ENCODE data around the gene TRMO.

TRMO gene

DNA sequence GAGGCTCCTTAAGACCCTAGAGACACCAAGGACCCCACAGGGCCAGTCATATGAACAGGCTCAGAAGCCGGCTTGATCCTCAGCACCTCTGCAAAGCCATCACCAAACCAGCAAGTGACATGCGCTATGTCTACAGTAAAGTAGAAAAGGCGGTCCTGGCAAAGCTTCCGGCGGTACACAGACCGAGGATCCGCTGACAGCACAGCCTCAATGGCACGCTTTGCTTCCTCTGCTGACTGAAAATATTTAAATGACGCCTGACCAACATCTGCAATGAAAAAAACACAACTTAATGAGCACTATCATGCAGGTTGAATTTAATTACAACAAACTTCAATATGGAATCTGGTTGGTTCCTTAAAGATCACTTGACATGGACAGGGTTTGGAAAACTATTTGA lies 17.6 kb downstream of the TRMO start:
- no peak for DNase-seq (ENCODE audit: low read depth in 3 of 3)

DNA sequence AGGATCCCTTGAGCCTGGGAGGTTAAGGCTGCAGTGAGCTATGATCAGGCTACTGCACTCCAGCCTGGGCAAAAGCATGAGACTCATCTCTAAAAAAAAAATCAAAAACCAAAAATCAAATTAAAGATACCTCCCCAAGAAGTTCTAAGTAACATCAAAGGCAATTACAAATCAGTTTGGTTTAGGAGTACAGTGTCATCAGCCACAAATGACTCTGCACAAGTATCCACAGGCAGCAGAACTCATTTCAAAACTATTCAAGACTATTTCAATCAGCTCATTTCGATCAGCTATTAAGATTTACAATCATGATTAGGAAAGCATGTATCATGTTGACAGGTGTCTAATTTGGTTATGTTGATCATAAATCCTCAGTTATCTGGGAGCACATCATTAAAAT lies 19.1 kb downstream of the TRMO start:
- no peak for DNase-seq (ENCODE audit: low read depth in 3 of 3)

DNA sequence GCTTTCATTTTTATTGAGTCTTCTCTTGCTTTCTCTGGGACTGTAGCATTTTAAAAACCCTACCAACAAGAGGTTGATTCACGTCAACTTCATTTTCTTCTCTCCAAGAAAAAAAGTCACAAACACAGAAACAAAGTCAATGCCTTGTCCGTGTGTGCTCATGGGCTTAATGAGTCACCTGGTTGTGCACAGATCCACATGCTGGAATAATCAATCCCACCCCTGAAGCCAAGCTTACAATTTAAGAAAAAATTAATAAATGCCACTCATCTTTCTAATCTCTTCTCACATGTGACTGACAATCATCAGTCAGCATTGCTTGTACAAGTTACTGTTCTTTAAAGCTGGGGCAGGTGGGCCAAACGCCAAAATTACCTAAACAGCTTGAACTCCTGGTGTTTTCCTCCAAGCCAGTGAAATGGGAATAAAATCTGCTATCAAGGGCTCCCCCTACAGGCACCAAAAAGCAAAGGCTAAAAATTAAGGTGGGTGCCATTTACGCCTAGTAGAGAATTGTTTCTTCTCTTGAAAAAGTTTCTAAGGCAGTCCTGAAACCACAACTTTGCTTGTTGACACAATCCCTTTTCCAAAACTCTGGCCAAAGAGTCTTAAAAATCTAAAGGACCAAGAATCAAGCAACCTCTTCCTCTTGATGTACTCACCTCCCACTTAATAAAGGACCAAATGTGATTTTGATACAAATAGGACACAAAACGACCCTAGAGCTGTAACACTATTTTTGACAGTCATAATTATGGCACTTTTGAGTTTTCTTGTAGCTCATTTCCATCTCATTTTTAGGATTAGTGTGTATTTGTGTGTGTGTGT lies 21.3 kb downstream of the TRMO start:
- DNase-seq (ENCODE audit: low read depth in 3 of 3) = no peak

DNA sequence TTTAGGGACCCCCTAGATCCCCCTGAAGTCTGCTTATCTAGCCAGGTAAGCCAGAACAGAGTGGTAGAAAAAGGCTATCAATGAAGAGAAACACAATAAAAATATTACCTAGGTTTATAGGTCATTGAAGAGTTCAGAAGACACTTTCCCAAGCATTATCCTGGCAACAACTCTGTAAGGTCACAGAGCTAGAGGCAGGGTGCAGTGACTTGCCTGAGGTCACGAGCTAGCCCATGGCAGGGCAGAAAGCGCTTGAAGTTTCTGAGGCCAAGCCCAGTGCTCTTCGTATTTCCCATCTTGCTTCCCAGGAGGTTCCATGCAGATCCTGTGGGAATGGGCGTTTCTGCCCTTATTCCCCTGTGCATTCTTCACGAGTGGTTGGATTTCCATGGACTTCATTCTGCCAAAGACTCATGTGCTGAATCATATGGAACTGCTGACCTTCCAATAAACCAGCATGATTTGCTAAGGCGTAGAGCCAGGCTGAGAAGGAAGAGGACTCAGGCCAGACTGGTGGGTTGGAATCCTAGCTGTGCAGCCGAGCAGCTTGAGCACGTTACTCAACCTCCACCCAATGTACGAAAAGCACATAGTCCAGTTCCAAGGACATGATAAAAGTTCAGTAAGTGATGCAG lies 22.1 kb downstream of the TRMO start:
- DNase-seq (ENCODE audit: low read depth in 3 of 3) = no peak

DNA sequence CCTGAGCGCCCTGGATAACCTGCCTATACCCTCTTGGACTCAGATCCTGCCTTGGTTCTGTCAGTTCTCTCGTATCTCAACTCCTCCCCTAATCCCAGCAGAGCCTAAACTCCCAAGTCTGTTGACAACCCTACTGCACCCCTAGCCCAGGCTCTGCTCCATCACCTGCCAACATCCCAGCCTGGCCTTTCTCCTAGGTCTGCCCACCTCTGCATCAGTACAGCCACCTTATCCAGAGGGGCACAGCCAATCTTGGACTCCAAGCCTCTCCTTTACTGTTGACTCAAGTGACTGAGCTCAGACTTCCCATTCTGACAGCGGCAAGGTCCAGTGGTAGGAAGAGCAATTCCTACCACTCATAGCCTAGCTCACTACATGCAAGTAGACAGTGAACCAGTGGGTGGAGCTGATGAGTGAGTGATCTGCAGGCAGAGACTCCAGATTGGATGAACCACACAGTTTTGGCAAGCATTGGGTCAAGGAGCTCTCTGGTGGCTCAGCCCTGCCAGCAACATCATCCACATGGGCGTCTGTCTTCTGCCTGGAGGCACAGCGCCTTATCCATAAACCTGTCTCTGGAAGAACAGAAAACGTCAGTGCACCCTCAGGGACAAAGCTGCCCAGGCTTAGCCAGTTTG lies 26.5 kb downstream of the TRMO start:
- no peak for DNase-seq (ENCODE audit: low read depth in 3 of 3)

DNA sequence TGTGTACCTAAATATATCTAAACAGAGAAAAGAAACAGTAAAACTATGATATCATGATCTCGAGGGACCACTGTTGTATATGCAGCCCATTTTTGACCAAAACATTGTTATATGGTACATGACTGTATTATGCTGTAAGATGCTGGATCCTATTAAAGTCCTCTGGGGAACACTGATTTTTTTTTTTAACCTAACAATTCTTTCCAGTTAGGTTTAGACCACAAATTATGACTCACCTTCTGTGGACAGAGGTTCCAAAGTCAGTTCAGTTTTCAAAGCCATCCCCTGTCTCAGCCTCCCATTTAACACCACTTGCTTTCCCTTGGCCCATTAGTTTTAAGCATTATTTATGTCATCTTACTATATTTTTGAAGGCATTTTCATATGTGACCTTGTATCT lies 27.1 kb downstream of the TRMO start:
- no peak for DNase-seq (ENCODE audit: low read depth in 3 of 3)

DNA sequence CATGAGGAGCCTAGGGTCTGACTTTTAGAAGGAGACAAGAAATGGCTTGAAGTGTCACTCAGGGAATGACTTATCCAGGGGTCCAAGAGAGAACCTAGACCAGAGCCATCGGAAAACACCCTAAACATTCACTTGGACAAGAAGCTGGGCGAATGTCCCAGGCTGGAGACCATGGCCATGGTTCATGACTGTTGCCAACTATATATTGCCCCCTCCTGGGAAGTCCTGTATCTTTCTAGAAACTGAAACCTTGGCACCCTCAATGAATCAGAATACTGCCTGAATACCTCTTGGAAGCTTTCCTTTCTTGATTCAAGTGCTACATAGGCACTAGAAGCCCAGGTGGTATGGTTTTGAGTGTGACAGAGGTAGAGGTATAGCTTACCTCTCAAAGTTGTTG lies 29.9 kb downstream of the TRMO start:
- DNase-seq (ENCODE audit: low read depth in 3 of 3) = no peak

DNA sequence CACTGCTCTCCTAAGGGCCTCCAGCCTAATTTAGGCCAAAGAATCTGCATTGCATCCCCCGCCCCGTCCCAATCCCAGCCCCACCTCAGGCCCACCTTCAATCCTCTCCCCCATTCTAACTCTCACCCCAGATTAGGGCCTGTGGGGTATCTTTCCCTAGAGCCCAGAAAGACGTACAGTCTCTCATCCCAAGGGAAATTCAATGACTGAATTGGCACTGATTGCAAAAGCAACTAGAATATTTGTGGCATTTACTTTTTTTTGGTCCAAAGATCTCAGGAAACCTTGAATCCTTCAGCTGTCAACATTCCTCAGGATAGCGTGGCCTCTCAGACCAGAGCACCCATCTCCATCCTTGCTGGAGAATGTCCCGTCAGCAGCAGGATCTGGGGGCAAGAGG lies 30.6 kb downstream of the TRMO start:
- no peak for DNase-seq (ENCODE audit: low read depth in 3 of 3)

DNA sequence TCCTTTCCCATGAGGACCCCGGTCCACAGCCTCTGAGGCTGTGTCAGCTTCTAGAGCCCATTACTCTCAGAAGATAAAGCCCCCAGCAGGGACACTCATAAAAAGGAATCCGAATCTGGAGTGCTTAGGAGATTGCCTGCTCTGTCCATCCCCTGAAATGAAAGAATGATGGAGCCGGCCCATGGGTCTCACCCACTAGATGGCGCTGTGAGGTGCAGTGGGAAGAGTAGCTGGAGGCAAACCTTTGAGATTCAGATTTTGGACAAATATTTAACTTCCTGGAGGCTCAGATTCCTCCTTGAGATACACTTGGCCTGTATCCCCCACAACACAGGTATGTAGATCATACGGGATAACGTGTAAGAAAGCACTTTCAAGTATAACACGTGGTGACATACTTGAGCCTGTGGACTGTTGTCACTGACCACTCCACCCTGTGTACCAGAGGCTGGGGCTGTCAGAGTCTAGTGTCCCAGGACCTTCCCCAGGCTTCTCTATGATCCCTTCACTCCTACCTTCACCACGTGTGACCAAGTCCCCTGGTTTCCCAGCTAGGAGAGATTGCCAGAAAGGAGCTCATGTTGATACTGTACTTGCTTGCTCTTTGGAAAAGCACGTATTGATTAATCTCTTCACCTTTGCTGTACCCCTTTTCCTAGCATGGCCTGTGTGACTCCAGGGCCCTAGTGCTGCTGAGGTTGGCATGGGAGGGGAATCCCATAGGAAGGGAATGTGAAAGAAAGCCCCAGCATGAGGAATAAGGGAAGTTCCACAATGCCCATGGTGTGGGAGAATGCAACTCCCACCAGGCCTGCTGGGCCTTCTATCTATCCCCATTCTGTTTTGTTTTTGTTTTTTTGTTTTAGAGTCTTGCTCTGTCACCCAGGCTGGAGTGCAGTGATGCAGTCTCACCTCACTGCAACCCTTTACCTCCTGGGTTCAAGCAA lies 32.1 kb downstream of the TRMO start:
- DNase-seq (ENCODE audit: low read depth in 3 of 3) = peak; percentile 37 to 45 (median 41)

DNA sequence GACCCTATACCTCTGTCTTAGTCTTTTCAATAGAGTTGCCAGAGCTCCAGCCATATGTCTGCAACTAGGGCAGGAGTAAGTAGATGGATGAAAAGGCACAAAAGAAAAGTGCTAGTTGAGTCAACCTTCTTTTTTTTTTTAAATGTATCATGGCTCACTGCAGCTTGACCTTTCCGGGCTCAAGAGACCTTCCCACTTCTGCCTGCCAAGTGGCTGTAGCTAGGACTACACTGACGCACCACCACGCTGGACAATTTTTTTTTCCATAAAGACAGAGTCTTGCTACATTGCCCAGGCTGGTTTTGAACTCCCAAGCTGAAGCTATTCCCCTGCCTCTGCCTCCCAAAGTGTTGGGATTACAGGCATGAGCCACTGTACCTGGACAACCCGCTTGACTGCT lies 42.0 kb downstream of the TRMO start:
- no peak for DNase-seq (ENCODE audit: low read depth in 3 of 3)

DNA sequence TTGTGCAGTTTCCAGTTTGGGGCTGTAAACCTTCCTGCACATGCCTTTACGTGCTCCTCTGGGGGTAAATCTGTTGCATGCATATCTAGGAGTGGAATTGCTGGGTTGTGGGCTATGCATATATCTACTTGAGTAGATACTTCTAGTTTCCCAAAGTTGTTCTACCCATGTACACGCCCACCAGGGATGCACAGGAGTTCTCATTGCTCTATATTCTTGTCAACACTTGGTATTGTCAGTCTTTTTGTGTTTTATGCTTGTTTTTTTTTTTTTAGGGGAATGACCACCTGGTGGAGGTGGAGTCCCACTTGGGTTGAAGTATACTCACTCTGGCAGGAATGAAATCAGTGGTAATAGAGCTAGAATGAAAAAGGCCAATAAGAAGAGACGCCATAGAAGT lies 46.2 kb downstream of the TRMO start:
- no peak for DNase-seq (ENCODE audit: low read depth in 3 of 3)

DNA sequence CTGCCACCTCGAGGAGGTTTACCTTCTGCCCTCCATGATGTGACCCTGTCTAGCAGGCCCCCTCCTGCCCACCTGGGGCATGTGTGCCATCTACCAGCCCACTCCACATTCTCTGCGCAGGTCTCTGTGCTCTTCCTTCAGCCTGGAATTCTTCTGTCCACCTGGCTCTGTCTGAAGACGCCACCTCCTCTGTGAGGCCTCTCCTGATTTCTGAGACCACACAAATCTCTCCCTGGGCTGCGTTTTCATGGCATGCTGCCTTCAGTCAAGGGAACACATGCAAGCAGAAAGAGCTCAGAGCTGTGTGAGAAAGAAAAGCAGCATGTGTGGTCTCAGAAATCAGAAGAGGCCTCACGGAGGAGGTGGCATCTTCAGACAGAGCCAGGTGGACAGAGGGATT lies 47.2 kb downstream of the TRMO start:
- DNase-seq (ENCODE audit: low read depth in 3 of 3) = no peak

DNA sequence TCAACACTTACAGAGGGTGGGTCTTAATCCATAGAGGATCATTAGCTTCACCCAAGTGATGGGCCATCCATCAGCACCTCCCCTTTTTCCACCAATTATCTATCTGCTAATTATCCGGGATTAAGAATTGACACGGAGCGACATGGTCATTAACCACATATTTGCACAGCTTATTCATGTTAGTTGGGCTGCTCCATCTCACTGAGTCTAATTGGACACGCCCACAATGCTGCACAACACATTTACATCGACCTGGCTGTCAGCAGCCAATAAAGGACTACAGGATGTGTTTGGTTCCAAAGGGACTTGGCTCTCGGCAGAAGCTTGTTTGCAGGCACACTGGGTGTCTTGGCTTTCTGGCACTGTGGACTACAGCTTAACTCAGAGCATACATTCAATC lies 47.7 kb downstream of the TRMO start:
- DNase-seq (ENCODE audit: low read depth in 3 of 3) = no peak

DNA sequence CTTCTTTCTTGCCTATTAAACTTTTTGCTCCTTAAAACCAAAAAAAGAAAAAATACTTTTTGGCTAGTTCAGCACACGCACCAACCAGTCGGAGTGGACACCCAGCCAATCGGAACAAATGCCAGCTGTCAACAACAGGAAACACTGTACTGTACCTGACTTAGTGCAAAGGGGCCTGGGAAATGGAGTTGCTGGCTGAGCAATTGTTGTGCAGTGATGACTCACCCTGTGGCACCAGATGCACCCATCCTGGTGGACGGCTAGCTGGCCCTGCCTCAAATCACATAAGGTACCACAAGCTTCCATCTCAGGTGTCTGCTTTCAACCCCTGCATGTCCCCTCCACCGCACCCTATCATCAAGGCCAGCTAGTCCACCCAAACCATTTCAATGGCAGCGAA lies 48.4 kb downstream of the TRMO start:
- no peak for DNase-seq (ENCODE audit: low read depth in 3 of 3)

DNA sequence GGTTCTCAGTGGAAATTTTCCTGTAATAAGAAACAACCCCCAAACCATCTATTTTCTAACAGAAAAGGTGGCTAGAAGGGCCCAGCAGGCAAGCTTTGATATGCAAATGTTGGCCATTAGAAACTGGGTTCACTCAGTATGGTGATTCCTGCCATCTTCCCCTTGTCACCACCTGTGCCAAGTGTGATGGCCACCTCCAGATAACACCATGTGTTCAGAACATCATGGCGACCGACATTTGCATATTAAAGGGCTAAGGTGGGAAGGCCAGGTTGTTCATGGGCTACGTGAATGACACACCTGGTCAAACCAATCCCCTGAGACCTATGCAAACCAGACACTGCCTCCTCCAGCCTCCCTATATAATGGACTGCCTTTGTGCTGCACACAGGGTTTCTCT lies 48.9 kb downstream of the TRMO start:
- no peak for DNase-seq (ENCODE audit: low read depth in 3 of 3)

DNA sequence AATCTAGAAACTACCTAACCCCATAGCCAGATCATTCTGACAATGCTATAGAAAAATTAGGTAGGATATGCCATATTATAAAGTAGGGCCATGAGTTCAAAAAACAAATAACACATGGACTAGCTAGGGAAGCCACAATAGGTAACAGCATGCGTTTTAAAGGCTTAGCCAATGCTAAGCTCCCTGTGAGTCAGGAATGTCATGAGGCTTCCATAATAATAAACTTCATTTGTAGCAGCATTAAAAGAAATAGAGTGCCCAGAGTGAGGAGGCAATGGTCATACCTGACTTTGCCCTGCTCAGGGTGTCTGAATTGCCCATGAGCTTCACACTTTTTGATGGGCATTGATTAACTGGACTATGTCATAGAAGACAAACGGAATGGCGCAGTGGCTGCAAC lies 53.4 kb downstream of the TRMO start:
- no peak for DNase-seq (ENCODE audit: low read depth in 3 of 3)

DNA sequence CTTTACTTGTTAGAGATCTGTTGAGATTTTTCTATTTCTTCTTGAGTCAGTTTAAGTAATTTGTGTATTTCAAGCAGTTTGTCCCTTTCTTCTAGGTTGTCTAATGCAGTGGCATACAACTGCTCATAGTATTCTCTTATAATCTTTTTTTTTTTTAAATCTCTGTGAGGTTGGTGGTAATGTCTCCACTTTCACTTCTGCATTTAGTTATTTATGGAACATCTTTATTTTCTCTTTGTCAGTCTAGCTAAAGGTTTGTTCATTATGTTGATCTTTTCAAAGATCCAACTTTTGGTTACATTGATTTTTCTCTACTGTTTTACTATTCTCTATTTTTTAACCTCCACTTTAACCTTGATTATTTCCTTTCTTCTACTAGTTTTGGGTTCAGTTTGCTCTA lies 55.5 kb downstream of the TRMO start:
- DNase-seq (ENCODE audit: low read depth in 3 of 3) = no peak

DNA sequence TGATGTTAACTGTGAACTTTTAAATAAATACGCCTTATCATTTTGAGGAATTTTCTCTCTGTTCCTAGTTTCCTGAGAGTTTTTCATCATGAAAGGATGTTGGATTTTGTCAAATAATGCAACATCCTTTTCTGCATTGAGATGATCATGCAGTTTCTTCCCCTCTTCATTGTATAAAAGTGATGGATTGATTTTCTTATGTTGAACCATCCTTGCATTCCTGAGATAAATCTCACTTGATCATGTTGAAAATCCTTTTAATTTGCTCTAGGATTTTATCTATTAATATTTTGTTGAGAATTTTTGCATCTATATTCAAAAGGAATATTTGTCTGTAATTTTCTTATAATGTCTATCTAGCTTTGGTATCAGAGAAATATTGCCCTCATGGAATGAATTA lies 56.0 kb downstream of the TRMO start:
- DNase-seq (ENCODE audit: low read depth in 3 of 3) = no peak

DNA sequence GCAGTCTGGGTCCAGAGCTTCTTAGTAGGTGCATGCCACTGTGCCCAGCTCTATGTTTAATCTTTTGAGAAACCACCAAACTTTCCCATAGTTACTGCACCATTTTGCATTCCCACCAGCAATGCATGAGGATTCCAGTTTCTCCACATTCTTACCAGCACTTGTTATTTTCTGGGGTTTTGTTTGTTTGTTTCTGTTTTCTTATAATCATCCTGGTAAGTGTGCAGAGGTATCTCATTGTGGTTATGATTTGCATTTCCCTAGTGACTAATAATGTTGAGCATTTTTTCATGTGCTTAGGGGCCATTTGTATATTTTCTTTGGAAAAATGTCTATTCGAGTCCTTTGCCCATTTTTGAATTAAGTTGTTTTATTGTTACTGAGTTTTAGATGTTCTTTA lies 57.9 kb downstream of the TRMO start:
- DNase-seq (ENCODE audit: low read depth in 3 of 3) = no peak

DNA sequence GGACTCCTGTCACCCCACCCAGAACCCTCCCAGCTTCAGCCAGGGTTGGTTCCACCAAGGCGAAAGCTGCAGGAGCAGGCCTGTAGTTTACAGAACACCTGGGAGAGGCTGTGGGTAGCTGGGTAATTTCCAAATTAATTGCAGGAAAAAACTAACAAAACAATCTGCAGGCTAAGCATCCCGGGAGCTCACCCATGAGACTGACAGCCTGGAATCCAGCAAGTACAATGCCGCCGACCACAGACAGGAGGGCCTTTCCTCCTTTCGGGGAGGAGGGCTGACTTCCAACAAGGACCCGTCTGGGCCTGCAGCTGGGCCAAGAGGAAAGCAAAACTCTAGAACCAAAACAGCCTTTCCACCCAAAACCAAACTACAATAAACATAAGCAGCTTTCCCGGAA lies 59.0 kb downstream of the TRMO start:
- no peak for DNase-seq (ENCODE audit: low read depth in 3 of 3)

DNA sequence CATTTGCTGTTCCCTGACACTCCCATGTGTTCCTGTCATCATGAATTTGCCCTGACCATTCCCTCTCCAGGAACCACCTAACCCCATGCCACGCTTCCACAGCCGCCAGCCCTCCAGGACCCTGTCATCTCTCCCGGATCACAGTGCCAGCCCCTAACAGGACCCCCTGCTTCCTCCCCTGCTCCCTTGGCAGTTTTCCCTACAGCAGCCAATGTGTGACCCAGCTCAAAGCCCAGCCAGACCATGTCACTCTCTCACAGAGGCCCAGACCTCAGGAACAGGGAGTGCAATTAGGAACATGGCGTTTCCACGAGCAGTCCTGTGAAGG lies 61.2 kb downstream of the TRMO start:
- no peak for DNase-seq (ENCODE audit: low read depth in 3 of 3)

DNA sequence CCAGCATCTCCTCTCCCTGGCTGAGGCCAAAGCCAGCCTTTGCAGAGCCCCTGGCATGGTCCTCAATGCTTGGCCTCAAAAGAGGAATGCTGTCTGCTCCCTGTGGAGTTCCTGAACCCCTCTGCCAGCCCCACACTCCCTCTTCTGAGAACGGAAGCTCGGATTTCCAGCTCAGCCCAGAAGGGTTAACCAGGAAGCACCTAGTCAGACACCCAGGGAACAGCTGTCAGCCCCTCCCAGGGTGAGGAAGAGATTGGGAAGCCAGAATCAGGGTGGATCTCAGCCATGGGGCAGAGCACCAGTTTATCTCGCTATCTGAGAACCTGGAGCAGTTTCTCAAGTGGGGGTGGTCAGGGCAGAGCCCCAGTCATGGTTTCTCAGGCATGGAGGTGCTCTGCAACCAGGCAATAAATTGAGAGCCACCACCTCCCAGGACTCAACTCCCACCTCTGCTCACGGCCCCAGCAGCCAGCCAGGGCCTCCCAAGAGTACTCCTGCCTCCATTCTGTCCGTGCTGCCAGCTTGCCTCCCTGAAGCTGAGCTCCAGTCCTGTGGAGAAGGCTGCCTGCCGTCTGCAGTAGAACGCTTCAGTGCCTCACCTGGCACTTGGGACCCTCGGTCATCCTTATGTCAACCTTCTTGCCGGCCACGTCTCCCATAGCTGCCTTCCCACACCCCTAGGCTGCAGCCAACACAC lies 61.7 kb downstream of the TRMO start:
- no peak for DNase-seq (ENCODE audit: low read depth in 3 of 3)
